GM12801 (cell line): ENCODE measurements around the gene SIGLEC1.

Source experiments
- CTCF ChIP-seq: IDR thresholded peaks from one replicate; pipeline ENCODE4 v1.5.1; 2011; ENCODE audit warnings: control low read depth; ENCODE audit not compliant: insufficient read length; ENCODE audit errors: extremely low read depth

Gene SIGLEC1

GRCh38 chr20:3712279-3712873 lies at the start of gene SIGLEC1:
Gene SIGLEC1 (minus strand): TSS chr20:3712600. CDS start chr20:3707128, 5,472 bp downstream.
- no peak for TF ChIP-seq CTCF

- no peak for TF ChIP-seq CTCF
Observed at GRCh38 chr20:3760655-3761348, 48.4 kb upstream of the SIGLEC1 start.

GRCh38 chr20:3759884-3760283 lies 47.5 kb upstream of the SIGLEC1 start:
- TF ChIP-seq CTCF, result no peak

GRCh38 chr20:3759316-3759823 lies 47.0 kb upstream of the SIGLEC1 start:
- no peak for TF ChIP-seq CTCF

GRCh38 chr20:3758566-3758965 lies 46.2 kb upstream of the SIGLEC1 start:
- TF ChIP-seq CTCF, result no peak

- no peak for TF ChIP-seq CTCF
Observed at GRCh38 chr20:3757268-3757667, 44.9 kb upstream of the SIGLEC1 start.

- no peak for TF ChIP-seq CTCF
Observed at GRCh38 chr20:3755814-3756480, 43.5 kb upstream of the SIGLEC1 start.
